Endodermal cell (in vitro differentiated cells): ENCODE measurements around the gene SENP1. TPM values are rescaled to one million over a fixed set of nuclear protein-coding genes. Genes with fewer than 3 reads are reported as not detected.

Experiments
- DNase-seq: peaks from one replicate; pipeline ENCODE4 v3.0.0-alpha.2; 2017
- H3K27ac ChIP-seq: 2 replicates; pipeline ENCODE4 v1.5.1; 2013; ENCODE audit warnings: mild to moderate bottlenecking, low read depth, low read length, moderate library complexity
- H3K27me3 ChIP-seq: 2 replicates; pipeline ENCODE4 v1.6.1; 2013; ENCODE audit warnings: mild to moderate bottlenecking, low read length, moderate library complexity; ENCODE audit not compliant: insufficient read depth, control insufficient read depth, poor library complexity, severe bottlenecking
- H3K36me3 ChIP-seq: 2 replicates; pipeline ENCODE4 v1.7.0; 2013; ENCODE audit warnings: mild to moderate bottlenecking, low read length, moderate library complexity; ENCODE audit not compliant: control insufficient read depth, insufficient read depth
- H3K4me1 ChIP-seq: one replicate; pipeline ENCODE4 v1.7.0; 2013; ENCODE audit warnings: low read length; ENCODE audit not compliant: control insufficient read depth, insufficient read depth
- H3K4me3 ChIP-seq: 2 replicates; pipeline ENCODE4 v1.5.1; 2013; ENCODE audit warnings: mild to moderate bottlenecking, low read length, moderate library complexity
- H3K9ac ChIP-seq: 2 replicates; pipeline ENCODE4 v1.6.1; 2013; ENCODE audit warnings: mild to moderate bottlenecking, low read length, moderate library complexity; ENCODE audit not compliant: poor library complexity, severe bottlenecking; ENCODE audit errors: extremely low read depth
- H3K9me3 ChIP-seq: 2 replicates; pipeline ENCODE4 v1.6.1; 2013; ENCODE audit warnings: mild to moderate bottlenecking, low read length, moderate library complexity; ENCODE audit not compliant: control insufficient read depth
- H3K27ac Mint-ChIP-seq: 2 replicates; pipeline ENCODE4 v1.8.0; 2020; ENCODE audit warnings: mixed read lengths
- H3K27me3 Mint-ChIP-seq: 2 replicates; pipeline ENCODE4 v1.8.0; 2021; ENCODE audit warnings: mild to moderate bottlenecking, mixed read lengths; ENCODE audit not compliant: insufficient read depth
- H3K36me3 Mint-ChIP-seq: 2 replicates; pipeline ENCODE4 v1.8.0; 2020; ENCODE audit warnings: low read depth, mixed read lengths
- H3K4me1 Mint-ChIP-seq: 2 replicates; pipeline ENCODE4 v1.8.0; 2020; ENCODE audit warnings: mixed read lengths
- H3K4me3 Mint-ChIP-seq: 2 replicates; pipeline ENCODE4 v1.8.0; 2020; ENCODE audit warnings: mild to moderate bottlenecking, moderate library complexity, mixed read lengths
- H3K9me3 Mint-ChIP-seq: 2 replicates; pipeline ENCODE4 v1.8.0; 2020; ENCODE audit warnings: mild to moderate bottlenecking, mixed read lengths
- WGBS, 2 experiments: methylation state at CpG; one replicate each; pipeline versions ENCODE4 v1.1.5 to v1.1.7; 2013; ENCODE audit warnings: missing lambda C conversion rate in 2 of 2, mixed read lengths in 1 of 2; ENCODE audit not compliant: insufficient coverage in 1 of 2, insufficient read length in 1 of 2; 5-methylcytosine and 5-hydroxymethylcytosine counted together
- total RNA-seq, 2 donors: library from RNA; stranded (reverse); fragmentation: NEBNext Ultra II Directional in 1 of 2; extraction: Animal tissue kit (Norgen Biotek cat#: 25700) in 1 of 2; gene quantifications; 2 replicates in 1 of 2; 3 replicates in 1 of 2; pipeline ENCODE4 v1.2.1, GENCODE V29; 2021
- TF ChIP-seq, protein P1 (sequence below): fragments of 200-600 bp; sonication (generic); conservative IDR thresholded peaks from 2 replicates; pipeline ENCODE4 v1.5.0; 2021; ENCODE audit warnings: antibody characterized with exemption, mild to moderate bottlenecking

Gene SENP1
- total RNA-seq, 2 donors from 2014 or later, result 30.6 to 39.6 TPM

DNA sequence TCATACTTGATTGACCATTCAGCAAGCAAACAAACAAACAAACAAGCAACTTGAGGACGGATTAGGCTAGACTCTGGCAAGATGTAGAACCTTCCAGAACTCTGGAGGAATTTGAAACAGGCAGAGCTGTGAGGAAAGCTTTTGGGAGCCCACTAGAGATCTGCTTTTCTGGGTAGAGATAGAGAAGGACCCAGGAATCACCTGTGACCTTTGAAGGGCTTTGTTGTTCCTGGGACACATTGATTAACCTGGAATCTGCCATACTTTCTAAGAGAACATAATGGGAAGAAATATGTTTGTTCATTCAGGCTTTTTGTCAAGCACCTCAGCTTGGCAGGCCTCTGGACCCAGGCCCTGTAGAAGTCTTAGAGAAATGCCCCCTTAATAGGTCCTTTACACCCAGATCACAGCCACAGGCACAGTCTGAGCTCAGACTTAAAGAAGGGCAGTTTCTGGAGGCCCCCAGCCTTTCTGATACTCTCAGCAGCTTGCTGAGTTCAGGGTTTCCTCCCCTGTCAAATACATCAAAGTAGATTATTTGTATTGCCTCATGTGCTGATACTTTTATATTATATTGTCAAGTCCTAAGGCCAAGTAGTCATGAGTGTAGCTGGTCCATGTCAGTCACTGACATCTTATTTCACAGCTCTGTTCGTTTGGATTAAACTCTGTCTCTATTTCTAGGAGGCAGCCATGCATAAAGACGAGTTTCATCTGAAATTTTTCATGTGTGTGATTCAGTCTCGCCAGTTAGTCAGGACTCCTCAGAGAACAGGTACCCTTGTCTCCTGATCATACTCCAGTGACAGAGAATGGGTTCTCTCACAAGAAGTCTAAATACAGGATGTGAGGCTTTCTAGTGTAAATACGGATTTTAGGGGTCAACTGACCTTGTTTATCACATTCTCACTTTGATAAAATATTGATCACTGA is 1.1 kb upstream of the SENP1 start:
- H3K27me3 ChIP-seq, result peaks cover 31% of the 10 kb centered on the region
- no peaks in the 10 kb centered on the region for H3K9me3 Mint-ChIP-seq
- H3K9me3 ChIP-seq, result no peaks in the 10 kb centered on the region
- no peak for DNase-seq
- H3K27ac ChIP-seq, result peak overlapping the region; percentile 96
- 72 to 86% methylated on average over 3 to 5 of the region's 5 CpGs for WGBS, 2 experiments
- H3K4me3 Mint-ChIP-seq, result peak overlapping the region; percentile 83
- TF ChIP-seq, protein P1, sequence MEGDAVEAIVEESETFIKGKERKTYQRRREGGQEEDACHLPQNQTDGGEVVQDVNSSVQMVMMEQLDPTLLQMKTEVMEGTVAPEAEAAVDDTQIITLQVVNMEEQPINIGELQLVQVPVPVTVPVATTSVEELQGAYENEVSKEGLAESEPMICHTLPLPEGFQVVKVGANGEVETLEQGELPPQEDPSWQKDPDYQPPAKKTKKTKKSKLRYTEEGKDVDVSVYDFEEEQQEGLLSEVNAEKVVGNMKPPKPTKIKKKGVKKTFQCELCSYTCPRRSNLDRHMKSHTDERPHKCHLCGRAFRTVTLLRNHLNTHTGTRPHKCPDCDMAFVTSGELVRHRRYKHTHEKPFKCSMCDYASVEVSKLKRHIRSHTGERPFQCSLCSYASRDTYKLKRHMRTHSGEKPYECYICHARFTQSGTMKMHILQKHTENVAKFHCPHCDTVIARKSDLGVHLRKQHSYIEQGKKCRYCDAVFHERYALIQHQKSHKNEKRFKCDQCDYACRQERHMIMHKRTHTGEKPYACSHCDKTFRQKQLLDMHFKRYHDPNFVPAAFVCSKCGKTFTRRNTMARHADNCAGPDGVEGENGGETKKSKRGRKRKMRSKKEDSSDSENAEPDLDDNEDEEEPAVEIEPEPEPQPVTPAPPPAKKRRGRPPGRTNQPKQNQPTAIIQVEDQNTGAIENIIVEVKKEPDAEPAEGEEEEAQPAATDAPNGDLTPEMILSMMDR, result no peak
- peaks cover 2% of the 10 kb centered on the region for H3K36me3 Mint-ChIP-seq
- H3K4me3 ChIP-seq, result peak overlapping the region; percentile 98
- peak overlapping the region; percentile 83 for H3K9ac ChIP-seq
- H3K36me3 ChIP-seq, result no peaks in the 10 kb centered on the region
- H3K27me3 Mint-ChIP-seq, result peaks cover 28% of the 10 kb centered on the region
- H3K4me1 ChIP-seq, result peaks cover 4% of the 10 kb centered on the region
- peaks cover 19% of the 10 kb centered on the region for H3K4me1 Mint-ChIP-seq
- H3K27ac Mint-ChIP-seq, result peak overlapping the region; percentile 95

DNA sequence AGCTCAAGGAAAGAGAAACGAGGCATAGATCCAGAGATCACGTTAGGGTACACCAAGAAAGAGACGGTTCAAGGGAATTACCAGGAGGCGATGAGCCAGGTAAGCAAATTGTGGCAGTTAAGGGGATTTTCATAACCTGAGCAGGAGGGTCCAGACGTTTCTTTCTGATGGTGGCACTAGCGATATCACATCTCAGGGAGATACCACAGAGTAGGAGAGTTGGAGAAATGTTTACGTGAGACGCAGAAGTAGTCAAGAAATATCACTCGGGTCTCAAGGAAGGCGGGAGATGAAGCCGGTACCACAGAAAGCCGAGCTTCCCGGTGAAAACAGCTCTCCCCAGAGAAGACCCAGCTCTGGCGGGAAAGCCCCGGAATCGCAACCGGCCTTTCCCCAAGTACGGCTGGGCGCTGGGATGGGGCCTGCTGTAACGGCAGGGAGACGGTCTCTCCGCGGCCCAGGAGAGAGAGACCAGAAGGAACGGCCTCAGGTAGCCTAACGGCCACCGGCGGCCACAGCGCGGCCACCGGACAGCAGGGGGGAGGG is 485 bp downstream of the SENP1 start:
- H3K4me3 Mint-ChIP-seq, result peak overlapping the region; percentile 83
- Histone ChIP-seq H3K27ac (peak overlapping the region; percentile 96), H3K9ac (peak overlapping the region; percentile 83), H3K4me3 (peak overlapping the region; percentile 98), H3K27me3 (peaks cover 26% of the 10 kb centered on the region), H3K36me3 (no peaks in the 10 kb centered on the region), H3K4me1 (peaks cover 4% of the 10 kb centered on the region), H3K9me3 (no peaks in the 10 kb centered on the region)
- DNase-seq, result no peak
- H3K36me3 Mint-ChIP-seq, result peaks cover 2% of the 10 kb centered on the region
- WGBS, 2 experiments, result 0 to 2% methylated on average over 20 to 30 of the region's 30 CpGs
- H3K27ac Mint-ChIP-seq, result peak overlapping the region; percentile 89
- no peaks in the 10 kb centered on the region for H3K9me3 Mint-ChIP-seq
- H3K27me3 Mint-ChIP-seq, result peaks cover 25% of the 10 kb centered on the region
- peaks cover 19% of the 10 kb centered on the region for H3K4me1 Mint-ChIP-seq
- TF ChIP-seq, protein P1, result no peak

DNA sequence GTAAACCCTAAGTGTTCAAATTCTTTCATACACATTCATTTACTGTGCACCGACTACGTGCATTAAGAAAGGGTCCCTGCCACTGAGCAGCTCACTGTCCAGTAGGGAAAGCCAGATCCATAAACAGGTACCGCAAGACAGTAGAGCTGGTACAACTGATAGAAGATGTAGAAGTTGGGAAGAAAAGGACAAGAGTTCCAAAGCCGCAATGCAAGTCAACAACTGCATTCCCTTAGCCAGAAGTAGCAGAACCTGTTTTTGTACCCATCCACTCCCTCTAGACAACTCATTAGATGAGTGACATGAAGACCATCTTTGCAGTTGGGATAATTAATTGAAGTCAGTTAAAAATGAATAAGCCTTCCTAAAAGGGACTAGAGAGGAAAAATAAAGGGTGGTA is 1.3 kb downstream of the SENP1 start:
- Mint-ChIP-seq H3K27me3 (peaks cover 17% of the 10 kb centered on the region), H3K9me3 (no peaks in the 10 kb centered on the region), H3K4me3 (peak overlapping the region; percentile 83), H3K27ac (no peak overlapping the region), H3K4me1 (peaks cover 19% of the 10 kb centered on the region), H3K36me3 (peaks cover 4% of the 10 kb centered on the region)
- no peak overlapping the region for H3K27ac ChIP-seq
- H3K27me3 ChIP-seq, result peaks cover 18% of the 10 kb centered on the region
- TF ChIP-seq, protein P1, result no peak
- 84 to 91% methylated on average over 3 to 4 of the region's 4 CpGs for WGBS, 2 experiments
- H3K9me3 ChIP-seq, result no peaks in the 10 kb centered on the region
- DNase-seq, result no peak
- no peaks in the 10 kb centered on the region for H3K36me3 ChIP-seq
- peaks cover 4% of the 10 kb centered on the region for H3K4me1 ChIP-seq
- H3K9ac ChIP-seq, result peak overlapping the region; percentile 83
- H3K4me3 ChIP-seq, result peak overlapping the region; percentile 98
